Measurements from ENCODE around the gene CFAP299. TPM values are rescaled to one million over a fixed set of nuclear protein-coding genes. Genes with fewer than 3 reads are reported as not detected.

CFAP299 gene
- total RNA-seq, 4 donors from 2014 or later = 0.79 TPM; not detected in 3

DNA sequence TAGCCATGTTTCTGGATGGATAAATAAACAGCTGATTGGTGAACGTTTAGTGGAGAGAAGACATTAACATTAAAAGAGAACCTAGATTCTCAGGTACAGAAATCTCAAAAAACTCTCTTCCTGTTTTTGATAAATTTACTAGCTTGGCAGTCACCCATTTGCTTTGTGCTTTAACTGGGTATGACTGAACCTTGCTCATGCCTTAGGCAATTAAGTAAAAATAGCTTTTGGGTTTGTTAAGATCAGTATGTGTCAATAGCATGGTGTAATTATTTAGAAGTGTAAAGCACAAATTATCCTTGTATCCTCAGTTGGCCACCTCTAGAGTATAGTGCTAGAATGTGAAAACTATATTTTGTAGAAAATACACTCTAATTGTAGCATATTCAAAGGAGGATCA, 200.0 kb downstream of the CFAP299 start:
- no peak for DNase-seq (ENCODE audit: low spot score)
- TF ChIP-seq CTCF (IDR thresholded peaks at IDR 0.05) = no peak
- ATAC-seq (ENCODE audit: low FRiP score) = no peak

DNA sequence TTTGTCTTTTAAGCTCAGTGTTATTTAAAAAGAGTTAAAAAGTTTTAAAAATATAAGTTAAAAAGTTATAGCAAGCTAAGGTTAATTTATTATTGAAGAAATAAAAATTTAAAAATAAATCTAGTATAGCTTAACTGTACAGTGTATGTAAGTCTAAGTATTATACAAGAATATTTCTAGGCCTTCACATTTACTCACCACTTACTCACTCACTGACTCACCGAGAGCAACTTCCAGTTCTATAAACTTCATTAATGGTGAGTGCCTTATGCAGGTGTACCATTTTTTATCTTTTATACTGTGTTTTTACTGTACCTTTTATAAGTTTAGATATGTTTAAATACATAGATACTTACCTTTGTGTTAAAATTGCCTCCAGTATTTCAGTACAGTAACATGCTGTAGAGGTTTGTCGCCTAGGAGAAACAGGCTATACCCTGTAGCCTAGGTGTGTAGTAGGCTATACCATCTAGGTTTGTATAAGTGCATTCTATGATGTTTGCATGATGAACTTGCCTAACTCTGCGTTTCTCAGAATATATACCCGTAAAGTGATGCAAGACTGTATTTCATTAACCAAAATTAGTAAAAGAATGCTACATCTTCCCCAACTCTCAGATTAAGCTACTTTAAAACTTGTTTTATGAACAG, 202.9 kb downstream of the CFAP299 start:
- DNase-seq (ENCODE audit: low spot score) (no peak), ATAC-seq (ENCODE audit: low FRiP score) (no peak)
- TF ChIP-seq CTCF (IDR thresholded peaks at IDR 0.05) = no peak

GRCh38 chr4:80539190-80539589, 203.7 kb downstream of the CFAP299 start:
- ATAC-seq (ENCODE audit: low FRiP score) (no peak), DNase-seq (ENCODE audit: low spot score) (no peak)
- TF ChIP-seq CTCF (IDR thresholded peaks at IDR 0.05) = no peak

DNA sequence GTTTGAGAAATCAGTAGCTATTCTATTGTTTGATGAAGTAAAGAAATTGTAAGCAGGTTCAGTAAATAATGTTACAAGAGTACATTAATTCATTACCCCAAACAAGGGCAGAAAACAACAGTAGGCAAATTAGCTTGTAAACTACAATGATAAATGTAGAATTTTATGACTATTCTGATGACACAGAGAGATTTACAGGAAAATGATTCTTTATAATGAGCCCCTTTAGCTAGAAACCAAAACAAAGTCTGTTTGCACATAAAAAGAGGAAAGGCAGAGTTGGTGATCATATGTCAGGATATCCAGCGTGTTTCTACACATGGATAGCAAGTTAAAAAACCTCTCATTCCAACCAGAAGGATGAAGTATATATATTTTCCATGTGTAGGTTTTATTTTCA, 204.8 kb downstream of the CFAP299 start:
- no peak for DNase-seq (ENCODE audit: low spot score)
- no peak for ATAC-seq (ENCODE audit: low FRiP score)
- no peak for TF ChIP-seq CTCF (IDR thresholded peaks at IDR 0.05)

GRCh38 chr4:80540785-80541469, 205.4 kb downstream of the CFAP299 start:
- ATAC-seq (ENCODE audit: low FRiP score) = no peak
- no peak for DNase-seq (ENCODE audit: low spot score)

GRCh38 chr4:80542747-80543146, 207.2 kb downstream of the CFAP299 start:
- no peak for ATAC-seq (ENCODE audit: low FRiP score)

More at GRCh38 chr4:80540785-80541469, 205.4 kb downstream of the CFAP299 start:
- no peak for TF ChIP-seq CTCF (IDR thresholded peaks at IDR 0.05)

More at GRCh38 chr4:80542747-80543146, 207.2 kb downstream of the CFAP299 start:
- no peak for TF ChIP-seq CTCF (IDR thresholded peaks at IDR 0.05)
- DNase-seq (ENCODE audit: low spot score) = no peak

Measured in omental fat pad (tissue), 4 donors.